HG03342 (cell line): ENCODE data around the gene GLRA1.
"Not testable (repeated sequence)": the region's sequence is repeated elsewhere in the genome, so short reads cannot be mapped to it uniquely, and the experiment has no call there.

Experiments used
- ATAC-seq: cut with Tn5 transposase; IDR thresholded peaks from one replicate; pipeline ENCODE4 v1.9.1; 2021; ENCODE audit warnings: mild to moderate bottlenecking, moderate library complexity; ENCODE audit not compliant: unreplicated experiment

GLRA1 gene

GRCh38 chr5:151886546-151887275 lies 37.9 kb downstream of the GLRA1 start:
- ATAC-seq = no peak

- no peak for ATAC-seq
Observed at GRCh38 chr5:151885138-151885908, 39.3 kb downstream of the GLRA1 start.

GRCh38 chr5:151881621-151882225 lies 42.9 kb downstream of the GLRA1 start:
- ATAC-seq = no peak

GRCh38 chr5:151880324-151880723 lies 44.3 kb downstream of the GLRA1 start:
- ATAC-seq = no peak

GRCh38 chr5:151873701-151874100 lies 51.0 kb downstream of the GLRA1 start:
- no peak for ATAC-seq

- no peak for ATAC-seq
Observed at GRCh38 chr5:151872701-151873100, 52.0 kb downstream of the GLRA1 start.

GRCh38 chr5:151870820-151871219 lies 53.8 kb downstream of the GLRA1 start:
- no peak for ATAC-seq

GRCh38 chr5:151870271-151870670 lies 54.4 kb downstream of the GLRA1 start:
- ATAC-seq = no peak

GRCh38 chr5:151869843-151870242 lies 54.8 kb downstream of the GLRA1 start:
- no peak for ATAC-seq

- ATAC-seq = peak; percentile 57
Observed at GRCh38 chr5:151868451-151868850, 56.2 kb downstream of the GLRA1 start.

- ATAC-seq = no peak
Observed at GRCh38 chr5:151864061-151864748, 60.4 kb downstream of the GLRA1 start.

- ATAC-seq = no peak
Observed at GRCh38 chr5:151863566-151863965, 61.1 kb downstream of the GLRA1 start.

GRCh38 chr5:151862811-151863472 lies 61.7 kb downstream of the GLRA1 start:
- no peak for ATAC-seq

- not testable (repeated sequence) for ATAC-seq
Observed at GRCh38 chr5:151860867-151861266, 63.8 kb downstream of the GLRA1 start.

GRCh38 chr5:151856861-151857260 lies 67.8 kb downstream of the GLRA1 start:
- ATAC-seq = no peak

GRCh38 chr5:151855701-151856100 lies 69.0 kb downstream of the GLRA1 start:
- ATAC-seq = no peak

- no peak for ATAC-seq
Observed at GRCh38 chr5:151847871-151848270, 76.8 kb downstream of the GLRA1 start.

GRCh38 chr5:151846765-151847164 lies 77.9 kb downstream of the GLRA1 start:
- no peak for ATAC-seq

GRCh38 chr5:151832843-151833242 lies 91.8 kb downstream of the GLRA1 start:
- not testable (repeated sequence) for ATAC-seq

GRCh38 chr5:151829370-151829769 lies 95.3 kb downstream of the GLRA1 start:
- no peak for ATAC-seq

GRCh38 chr5:151825445-151825844 lies 99.2 kb downstream of the GLRA1 start:
- ATAC-seq = peak; percentile 70
